ENCODE data around the gene C1orf52. TPM values are rescaled to one million over a fixed set of nuclear protein-coding genes. Genes with fewer than 3 reads are reported as not detected.

Gene C1orf52
- total and polyA plus RNA-seq, 2 of the 13 experiments (the other 11 are each of a cell fraction or from before 2014, with no cell fraction given), result 19.4 to 27.4 TPM

GRCh38 chr1:85259118-85259911, at the start of gene C1orf52 (continued):
- TF ChIP-seq TRAFD1 (CRISPR knock-in tag; IDR thresholded peaks at IDR 0.05; ENCODE audit: borderline replicate concordance), result no peak
- TF ChIP-seq SUZ12 (IDR thresholded peaks at IDR 0.05; ENCODE audit: low read depth, low read length), result no peak
- no peak for TF ChIP-seq TBP (CRISPR knock-in tag; IDR thresholded peaks at IDR 0.05)
- TF ChIP-seq AGO1 (IDR thresholded peaks at IDR 0.05; ENCODE audit: low read depth, low read length, poor library complexity, severe bottlenecking), result no peak
- no peak for TF ChIP-seq ZNF33B (CRISPR knock-in tag; IDR thresholded peaks at IDR 0.05)
- peak; percentile 97 for TF ChIP-seq POLR2AphosphoS5 (IDR thresholded peaks at IDR 0.05; ENCODE audit: low read depth, low read length)
- TF ChIP-seq ISL2 (CRISPR knock-in tag; IDR thresholded peaks at IDR 0.05), result no peak; the same call in 1 of the 2 replicates
- no peak for TF ChIP-seq ELF4 (CRISPR knock-in tag; IDR thresholded peaks at IDR 0.05; ENCODE audit: borderline replicate concordance)
- TF ChIP-seq ZNF761 (CRISPR knock-in tag; conservative IDR thresholded peaks at IDR 0.05), result 0 out of 2 replicates have a peak, but pooled peaks have one; percentile 28
- no peak for TF ChIP-seq ZNF451 (CRISPR knock-in tag; IDR thresholded peaks at IDR 0.05)
- TF ChIP-seq GZF1 (CRISPR knock-in tag; IDR thresholded peaks at IDR 0.05), result no peak
- TF ChIP-seq ZNF816 (CRISPR knock-in tag; IDR thresholded peaks at IDR 0.05; ENCODE audit: borderline replicate concordance), result no peak
- 0 out of 2 replicates have a peak, but pooled peaks have one; percentile 36 for TF ChIP-seq ZNF740 (CRISPR knock-in tag; IDR thresholded peaks at IDR 0.05)
- TF ChIP-seq NFAT5 (CRISPR knock-in tag; IDR thresholded peaks at IDR 0.05), result no peak
- TF ChIP-seq ZSCAN12 (CRISPR knock-in tag; IDR thresholded peaks at IDR 0.05), result no peak
- TF ChIP-seq YEATS2 (CRISPR knock-in tag; IDR thresholded peaks at IDR 0.05; ENCODE audit: borderline replicate concordance), result peak; percentile 87; the same call in 1 of the 2 replicates
- TF ChIP-seq EP300 (IDR thresholded peaks at IDR 0.05; ENCODE audit: low read depth in 2 of 2, low read length in 2 of 2), result 0 out of 4 replicates have a peak, but pooled peaks of 1 of the 2 experiments have one; percentile 40
- no peak for TF ChIP-seq EP300 (CRISPR knock-in tag; IDR thresholded peaks at IDR 0.05; ENCODE audit: borderline replicate concordance)
- TF ChIP-seq ZNF274 (CRISPR knock-in tag; IDR thresholded peaks at IDR 0.05), result no peak
- no peak for TF ChIP-seq SP1 (IDR thresholded peaks at IDR 0.05)
- peak; percentile 83 for TF ChIP-seq SP1 (CRISPR knock-in tag; IDR thresholded peaks at IDR 0.05)
- no peak for TF ChIP-seq ZNF263 (CRISPR knock-in tag; IDR thresholded peaks at IDR 0.05)
- TF ChIP-seq SOX5 (CRISPR knock-in tag; IDR thresholded peaks at IDR 0.05; ENCODE audit: borderline replicate concordance), result peak; percentile 39; the same call in 1 of the 2 replicates
- no peak for TF ChIP-seq TCF7L2 (IDR thresholded peaks at IDR 0.05; ENCODE audit: low read depth, low read length)
- TF ChIP-seq PRPF4 (IDR thresholded peaks at IDR 0.05; ENCODE audit: low read depth, low read length, poor library complexity, severe bottlenecking), result no peak

Measured in HepG2 (cell line).